Stomach (tissue), 4 donors: ENCODE data around the gene PMFBP1.

Experiments
- EP300 ChIP-seq: sonication (generic); formaldehyde crosslinking; IDR thresholded peaks from one replicate; pipeline ENCODE4 v1.6.1; 2017; ENCODE audit warnings: antibody characterized with exemption
- POLR2A ChIP-seq, 4 donors: fragments of 450-650 bp; IDR thresholded peaks; one replicate each; pipeline ENCODE4 v1.6.1; 2016; ENCODE audit warnings: antibody characterized with exemption in 4 of 4, control low read depth in 2 of 4, mild to moderate bottlenecking in 1 of 4, moderate library complexity in 1 of 4
- POLR2AphosphoS5 ChIP-seq, 3 donors: sonication (generic); formaldehyde crosslinking; IDR thresholded peaks; one replicate each; pipeline ENCODE4 v1.6.1; 2016; ENCODE audit warnings: antibody characterized with exemption in 3 of 3
- TF ChIP-seq, protein P1 (sequence below), 7 experiments: fragments of 450-650 bp in 4 of 7; fragments of 200-600 bp in 3 of 7; sonication (generic) in 3 of 7; IDR thresholded peaks; one replicate each; pipeline ENCODE4 v1.5.1; 2016 to 2019; ENCODE audit warnings: antibody characterized with exemption in 7 of 7, control low read depth in 2 of 7, mild to moderate bottlenecking in 1 of 7

GRCh38 chr16:72206299-72206698 is 34.3 kb upstream of the PMFBP1 start:
- TF ChIP-seq, protein P1, sequence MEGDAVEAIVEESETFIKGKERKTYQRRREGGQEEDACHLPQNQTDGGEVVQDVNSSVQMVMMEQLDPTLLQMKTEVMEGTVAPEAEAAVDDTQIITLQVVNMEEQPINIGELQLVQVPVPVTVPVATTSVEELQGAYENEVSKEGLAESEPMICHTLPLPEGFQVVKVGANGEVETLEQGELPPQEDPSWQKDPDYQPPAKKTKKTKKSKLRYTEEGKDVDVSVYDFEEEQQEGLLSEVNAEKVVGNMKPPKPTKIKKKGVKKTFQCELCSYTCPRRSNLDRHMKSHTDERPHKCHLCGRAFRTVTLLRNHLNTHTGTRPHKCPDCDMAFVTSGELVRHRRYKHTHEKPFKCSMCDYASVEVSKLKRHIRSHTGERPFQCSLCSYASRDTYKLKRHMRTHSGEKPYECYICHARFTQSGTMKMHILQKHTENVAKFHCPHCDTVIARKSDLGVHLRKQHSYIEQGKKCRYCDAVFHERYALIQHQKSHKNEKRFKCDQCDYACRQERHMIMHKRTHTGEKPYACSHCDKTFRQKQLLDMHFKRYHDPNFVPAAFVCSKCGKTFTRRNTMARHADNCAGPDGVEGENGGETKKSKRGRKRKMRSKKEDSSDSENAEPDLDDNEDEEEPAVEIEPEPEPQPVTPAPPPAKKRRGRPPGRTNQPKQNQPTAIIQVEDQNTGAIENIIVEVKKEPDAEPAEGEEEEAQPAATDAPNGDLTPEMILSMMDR (IDR thresholded peaks at IDR 0.05), result no peak
- TF ChIP-seq POLR2AphosphoS5 (IDR thresholded peaks at IDR 0.05), result no peak
- no peak for TF ChIP-seq POLR2A (IDR thresholded peaks at IDR 0.05)
- no peak for TF ChIP-seq EP300
